ENCODE results near the gene RND3. TPM values are rescaled to one million over a fixed set of nuclear protein-coding genes. Genes with fewer than 3 reads are reported as not detected.

Gene RND3
- polyA plus RNA-seq, 1 experiment = 627 TPM

DNA sequence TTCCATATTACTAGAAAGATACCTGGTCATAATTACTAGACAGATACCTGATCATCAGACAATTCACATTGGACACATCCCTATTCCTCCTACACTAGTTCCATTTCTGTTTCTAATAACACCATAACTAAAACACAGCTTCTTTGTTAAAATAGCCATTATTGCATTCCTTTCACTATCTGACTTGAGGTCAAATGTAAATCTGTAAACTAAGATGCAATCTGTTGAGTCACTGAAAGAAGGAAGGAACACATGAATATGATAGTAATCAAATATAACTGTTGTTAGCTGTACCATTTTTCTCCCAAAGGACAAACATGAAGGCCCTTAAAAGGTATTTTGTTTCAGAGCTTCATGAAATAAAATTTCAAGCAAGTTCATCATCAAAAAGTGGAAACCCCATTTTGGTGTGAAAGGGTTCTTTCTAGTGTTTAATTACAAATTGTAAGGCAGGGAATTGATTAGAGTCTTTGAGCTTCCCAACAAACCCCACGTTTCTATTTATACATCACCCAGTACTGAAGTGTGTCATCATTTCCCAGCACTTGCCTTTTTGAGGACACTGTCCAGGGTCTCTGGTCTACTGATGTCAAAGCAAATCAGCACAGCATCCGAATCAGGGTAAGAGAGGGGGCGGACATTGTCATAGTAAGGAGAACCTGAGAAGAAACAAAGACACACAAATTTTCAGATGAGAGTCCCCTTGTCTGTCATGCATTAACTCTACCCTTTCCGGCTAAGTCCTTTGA is 13.0 kb downstream of the RND3 start:
- Histone ChIP-seq H3K4me3 (ENCODE audit: low read depth, low read length) (peak overlapping the region; percentile 28), H3K27me3 (ENCODE audit: control insufficient read depth, insufficient read depth, low read length) (no peaks in the 10 kb centered on the region), H3K27ac (ENCODE audit: low read depth, low read length) (peak overlapping the region; percentile 22), H3K9me3 (ENCODE audit: control insufficient read depth, insufficient read depth, low read length) (no peaks in the 10 kb centered on the region)
- TF ChIP-seq, protein P1, sequence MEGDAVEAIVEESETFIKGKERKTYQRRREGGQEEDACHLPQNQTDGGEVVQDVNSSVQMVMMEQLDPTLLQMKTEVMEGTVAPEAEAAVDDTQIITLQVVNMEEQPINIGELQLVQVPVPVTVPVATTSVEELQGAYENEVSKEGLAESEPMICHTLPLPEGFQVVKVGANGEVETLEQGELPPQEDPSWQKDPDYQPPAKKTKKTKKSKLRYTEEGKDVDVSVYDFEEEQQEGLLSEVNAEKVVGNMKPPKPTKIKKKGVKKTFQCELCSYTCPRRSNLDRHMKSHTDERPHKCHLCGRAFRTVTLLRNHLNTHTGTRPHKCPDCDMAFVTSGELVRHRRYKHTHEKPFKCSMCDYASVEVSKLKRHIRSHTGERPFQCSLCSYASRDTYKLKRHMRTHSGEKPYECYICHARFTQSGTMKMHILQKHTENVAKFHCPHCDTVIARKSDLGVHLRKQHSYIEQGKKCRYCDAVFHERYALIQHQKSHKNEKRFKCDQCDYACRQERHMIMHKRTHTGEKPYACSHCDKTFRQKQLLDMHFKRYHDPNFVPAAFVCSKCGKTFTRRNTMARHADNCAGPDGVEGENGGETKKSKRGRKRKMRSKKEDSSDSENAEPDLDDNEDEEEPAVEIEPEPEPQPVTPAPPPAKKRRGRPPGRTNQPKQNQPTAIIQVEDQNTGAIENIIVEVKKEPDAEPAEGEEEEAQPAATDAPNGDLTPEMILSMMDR (IDR thresholded peaks at IDR 0.05; ENCODE audit: low read depth, low read length) = no peak
- no peak for DNase-seq (ENCODE audit: low read depth, low spot score)
- CTCF ChIA-PET = no interaction called here
- POLR2A ChIA-PET = interaction anchor here (1.4 kb wide), 1 partner anchor 877 kb away, joined by 4 read pairs; no protein-coding TSS in a partner anchor

DNA sequence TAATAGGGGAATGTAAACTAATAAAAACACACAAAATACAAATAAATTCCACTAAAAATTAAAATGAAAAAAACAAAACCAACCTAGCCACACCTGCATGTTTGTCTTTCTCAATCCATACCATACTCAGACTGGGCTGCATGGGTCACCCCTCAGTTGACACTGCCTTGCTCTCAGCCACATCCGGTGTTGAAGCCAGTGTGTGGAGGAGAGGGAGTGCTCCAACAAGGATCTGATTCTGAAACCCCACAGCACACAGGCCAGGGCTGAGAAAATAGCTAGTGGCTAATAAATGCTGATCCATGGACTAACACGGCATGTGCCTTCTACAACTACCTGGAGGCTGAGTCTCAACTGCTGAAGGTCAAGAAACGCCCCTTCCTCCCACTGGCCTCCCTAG is 13.7 kb downstream of the RND3 start:
- H3K27ac ChIP-seq (ENCODE audit: low read depth, low read length) = peak overlapping the region; percentile 60
- DNase-seq (ENCODE audit: low read depth, low spot score) = no peak
- TF ChIP-seq, protein P1 (IDR thresholded peaks at IDR 0.05; ENCODE audit: low read depth, low read length) = no peak
- no peaks in the 10 kb centered on the region for H3K27me3 ChIP-seq (ENCODE audit: control insufficient read depth, insufficient read depth, low read length)
- peak overlapping the region; percentile 34 for H3K4me3 ChIP-seq (ENCODE audit: low read depth, low read length)
- POLR2A ChIA-PET = interaction anchor here (1.4 kb wide), 1 partner anchor 876 kb away, joined by 4 read pairs; no protein-coding TSS in a partner anchor
- H3K9me3 ChIP-seq (ENCODE audit: control insufficient read depth, insufficient read depth, low read length) = no peaks in the 10 kb centered on the region
- CTCF ChIA-PET = no interaction called here

DNA sequence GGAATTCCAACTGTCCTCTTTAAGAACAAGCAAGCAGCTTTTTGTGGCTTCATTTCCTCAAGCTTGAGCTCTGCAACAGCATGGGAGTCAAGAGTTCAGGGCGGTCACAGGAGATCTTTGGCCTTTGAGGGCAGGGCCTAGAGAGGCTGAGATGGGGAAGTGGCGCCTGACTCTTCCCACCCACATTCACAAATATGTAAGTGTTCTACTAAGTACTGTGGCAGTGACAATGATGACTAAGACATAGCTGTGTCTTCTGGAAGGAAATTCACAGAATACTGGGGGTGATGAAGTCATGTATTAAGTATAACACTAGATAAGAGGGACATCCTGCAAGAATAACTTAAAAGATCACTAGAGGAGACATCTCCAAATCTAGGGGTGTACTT is 15.0 kb downstream of the RND3 start:
- H3K9me3 ChIP-seq (ENCODE audit: control insufficient read depth, insufficient read depth, low read length) = no peaks in the 10 kb centered on the region
- H3K27me3 ChIP-seq (ENCODE audit: control insufficient read depth, insufficient read depth, low read length) = no peaks in the 10 kb centered on the region
- POLR2A ChIA-PET = interaction anchor here (1.0 to 1.8 kb wide), 4 partner anchors 9 to 766 kb away, joined by 3 to 4 read pairs (median 3); no protein-coding TSS in a partner anchor
- peak overlapping the region; percentile 48 for H3K27ac ChIP-seq (ENCODE audit: low read depth, low read length)
- TF ChIP-seq, protein P1 (IDR thresholded peaks at IDR 0.05; ENCODE audit: low read depth, low read length) = no peak
- no peak for DNase-seq (ENCODE audit: low read depth, low spot score)
- CTCF ChIA-PET = no interaction called here
- no peak overlapping the region for H3K4me3 ChIP-seq (ENCODE audit: low read depth, low read length)

DNA sequence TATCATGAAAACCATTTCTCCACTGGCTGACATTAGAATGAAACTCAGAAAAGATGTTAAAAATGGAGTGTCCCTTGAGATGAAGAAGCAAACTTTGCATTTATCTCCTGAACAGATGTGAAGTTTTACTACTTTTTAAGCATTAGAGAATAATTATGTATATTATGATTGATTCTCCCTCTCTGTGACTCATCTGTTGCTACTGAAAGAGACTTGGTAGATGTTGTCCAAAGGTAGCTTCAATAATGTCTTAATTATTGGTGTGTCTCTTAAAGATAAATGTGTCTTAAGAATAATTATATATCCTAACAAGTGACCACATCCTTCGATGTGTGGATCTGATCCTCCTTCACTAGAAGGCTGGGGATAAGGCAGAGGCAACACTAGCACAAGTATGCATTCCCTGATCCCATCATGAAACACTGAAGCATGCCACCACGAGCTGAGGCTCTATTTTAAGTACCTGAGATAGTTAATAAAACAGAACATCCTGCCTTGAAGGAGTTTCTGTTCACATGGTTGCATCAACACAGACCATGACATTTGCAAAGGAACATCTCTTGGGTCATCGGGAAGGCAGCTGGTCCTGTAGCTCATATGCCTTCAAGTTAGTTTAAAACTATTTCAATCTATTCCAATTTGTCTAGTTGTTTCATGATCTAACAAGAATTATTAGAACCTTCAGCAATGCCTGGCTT is 15.5 kb downstream of the RND3 start:
- H3K27ac ChIP-seq (ENCODE audit: low read depth, low read length) = peak overlapping the region; percentile 48
- no peak for DNase-seq (ENCODE audit: low read depth, low spot score)
- ChIA-PET POLR2A (interaction anchor here (1.0 to 1.8 kb wide), 4 partner anchors 9 to 767 kb away, joined by 3 to 4 read pairs (median 3); no protein-coding TSS in a partner anchor), CTCF (interaction anchor here (2.2 kb wide), 1 partner anchor 767 kb away, joined by 5 read pairs; no protein-coding TSS in a partner anchor)
- no peaks in the 10 kb centered on the region for H3K9me3 ChIP-seq (ENCODE audit: control insufficient read depth, insufficient read depth, low read length)
- TF ChIP-seq, protein P1 (IDR thresholded peaks at IDR 0.05; ENCODE audit: low read depth, low read length) = no peak
- H3K27me3 ChIP-seq (ENCODE audit: control insufficient read depth, insufficient read depth, low read length) = no peaks in the 10 kb centered on the region
- H3K4me3 ChIP-seq (ENCODE audit: low read depth, low read length) = no peak overlapping the region; the same call in 1 of the 2 replicates

DNA sequence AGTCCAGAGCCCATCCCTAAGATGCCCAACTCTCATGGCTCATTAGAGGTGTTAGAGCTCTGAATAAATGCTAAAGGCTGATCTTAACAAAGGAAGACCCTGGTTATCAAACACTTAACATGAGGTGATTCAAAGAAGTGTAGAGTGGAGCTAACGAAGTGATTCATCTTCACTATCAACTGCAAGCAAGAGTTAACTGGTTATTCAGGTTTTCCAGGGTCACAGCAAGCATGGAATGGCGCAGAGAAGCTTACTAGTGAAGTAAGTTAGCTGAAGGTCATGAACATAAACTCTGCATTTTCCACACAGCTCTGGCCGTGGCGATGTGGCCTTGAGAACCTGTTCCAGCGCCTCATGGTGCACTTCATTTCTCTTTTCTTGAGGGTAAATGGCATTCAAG is 17.0 kb downstream of the RND3 start:
- ChIA-PET CTCF (interaction anchor here (2.2 kb wide), 1 partner anchor 768 kb away, joined by 5 read pairs; no protein-coding TSS in a partner anchor), POLR2A (no interaction called here)
- Histone ChIP-seq H3K27ac (ENCODE audit: low read depth, low read length) (peak overlapping the region; percentile 22), H3K9me3 (ENCODE audit: control insufficient read depth, insufficient read depth, low read length) (no peaks in the 10 kb centered on the region), H3K4me3 (ENCODE audit: low read depth, low read length) (no peak overlapping the region), H3K27me3 (ENCODE audit: control insufficient read depth, insufficient read depth, low read length) (no peaks in the 10 kb centered on the region)
- DNase-seq (ENCODE audit: low read depth, low spot score) = no peak
- TF ChIP-seq, protein P1 (IDR thresholded peaks at IDR 0.05; ENCODE audit: low read depth, low read length) = no peak
